WERI-Rb-1 (cell line): ENCODE data around the gene THEM5.

ENCODE experiments used
- DNase-seq: peaks from one replicate; pipeline ENCODE4 v3.0.0-alpha.2; 2020
- H3K27ac ChIP-seq: fragments of 250-450 bp; sonication (Bioruptor Pico); 2 replicates; pipeline ENCODE4 v1.5.1; 2020; ENCODE audit warnings: mild to moderate bottlenecking, moderate library complexity
- H3K27me3 ChIP-seq: fragments of 250-450 bp; sonication (Bioruptor Pico); 2 replicates; pipeline ENCODE4 v1.5.1; 2021; ENCODE audit warnings: mild to moderate bottlenecking, low read depth, moderate library complexity; ENCODE audit not compliant: insufficient read depth, severe bottlenecking
- H3K36me3 ChIP-seq: fragments of 250-450 bp; sonication (Bioruptor Pico); 2 replicates; pipeline ENCODE4 v1.5.1; 2020; ENCODE audit warnings: mild to moderate bottlenecking, moderate library complexity
- H3K4me3 ChIP-seq: 2 replicates; pipeline ENCODE4 v1.5.1; 2011; ENCODE audit warnings: low read depth, mild to moderate bottlenecking, control low read depth, low read length
- H3K9me3 ChIP-seq: fragments of 250-450 bp; sonication (Bioruptor Pico); 2 replicates; pipeline ENCODE4 v1.5.1; 2021; ENCODE audit warnings: mild to moderate bottlenecking, moderate library complexity; ENCODE audit not compliant: severe bottlenecking
- CTCF ChIP-seq: IDR thresholded peaks from 2 replicates; pipeline ENCODE4 v1.5.1; 2011; ENCODE audit warnings: low read depth, mild to moderate bottlenecking, control low read depth, inconsistent platforms, low read length

THEM5 gene

GRCh38 chr1:151817353-151817730 lies 36.2 kb downstream of the THEM5 start:
- Histone ChIP-seq H3K4me3 (no peak overlapping the region), H3K27ac (no peak overlapping the region; the same call in 1 of the 2 replicates), H3K27me3 (no peaks in the 10 kb centered on the region), H3K36me3 (no peaks in the 10 kb centered on the region), H3K9me3 (no peaks in the 10 kb centered on the region)
- no peak for TF ChIP-seq CTCF
- DNase-seq = no peak

- Histone ChIP-seq H3K36me3 (no peaks in the 10 kb centered on the region), H3K9me3 (no peaks in the 10 kb centered on the region), H3K27ac (no peak overlapping the region), H3K4me3 (no peak overlapping the region), H3K27me3 (no peaks in the 10 kb centered on the region)
- DNase-seq = no peak
- no peak for TF ChIP-seq CTCF
Measured at GRCh38 chr1:151816548-151817352, 36.8 kb downstream of the THEM5 start.

- H3K9me3 ChIP-seq = no peaks in the 10 kb centered on the region
- H3K27me3 ChIP-seq = no peaks in the 10 kb centered on the region
- DNase-seq = no peak
- no peak for TF ChIP-seq CTCF
- H3K27ac ChIP-seq = no peak overlapping the region
- no peak overlapping the region for H3K4me3 ChIP-seq
- no peaks in the 10 kb centered on the region for H3K36me3 ChIP-seq
Measured at GRCh38 chr1:151815716-151816327, 37.7 kb downstream of the THEM5 start.

- no peak for DNase-seq
- no peaks in the 10 kb centered on the region for H3K36me3 ChIP-seq
- H3K27me3 ChIP-seq = no peaks in the 10 kb centered on the region
- H3K4me3 ChIP-seq = no peak overlapping the region
- no peak for TF ChIP-seq CTCF
- no peaks in the 10 kb centered on the region for H3K9me3 ChIP-seq
- no peak overlapping the region for H3K27ac ChIP-seq
Measured at GRCh38 chr1:151814971-151815545, 38.5 kb downstream of the THEM5 start.

GRCh38 chr1:151814426-151814825 lies 39.1 kb downstream of the THEM5 start:
- Histone ChIP-seq H3K4me3 (no peak overlapping the region), H3K36me3 (no peaks in the 10 kb centered on the region), H3K27me3 (no peaks in the 10 kb centered on the region), H3K9me3 (no peaks in the 10 kb centered on the region), H3K27ac (no peak overlapping the region)
- TF ChIP-seq CTCF = no peak
- DNase-seq = no peak
